ENCODE results near the gene ELOVL1.

The ELOVL1 gene

DNA sequence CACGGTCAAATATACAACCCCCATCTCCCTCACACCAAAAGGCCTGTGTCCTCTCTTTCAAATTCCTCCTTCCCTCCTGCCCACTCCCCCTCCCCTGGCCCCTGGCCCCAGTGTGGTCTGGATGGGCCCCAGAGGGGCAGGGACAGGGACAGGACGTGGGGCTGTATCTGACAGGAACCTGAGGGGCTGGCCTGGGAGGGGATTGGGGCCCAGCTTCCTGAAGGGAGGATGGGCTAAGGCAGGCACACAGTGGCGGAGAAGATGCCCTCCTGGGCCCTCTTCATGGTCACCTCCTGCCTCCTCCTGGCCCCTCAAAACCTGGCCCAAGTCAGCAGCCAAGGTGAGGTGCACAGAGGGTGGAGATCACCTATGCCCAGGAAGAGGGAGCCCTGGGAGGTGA is 30.2 kb downstream of the ELOVL1 start, which contains the start of gene MPL:
Gene MPL (plus strand): TSS at position 231 of the 400 bp plus-strand sequence. CDS start 31 bp downstream, at position 262.
- H3K9ac ChIP-seq = no peak within 1 kb of the TSS
- no peaks in the 10 kb centered on the region for H3K27me3 ChIP-seq (ENCODE audit: insufficient read depth, low read depth)
- no peak within 1 kb of the TSS for H2AFZ ChIP-seq (ENCODE audit: low read depth)
- H3K79me2 ChIP-seq (ENCODE audit: insufficient read depth, low read depth) = no peaks in the 10 kb centered on the region
- no peaks in the 10 kb centered on the region for H3K36me3 ChIP-seq (ENCODE audit: insufficient read depth)
- no peak within 1 kb of the TSS for H3K4me2 ChIP-seq
- H3K27ac ChIP-seq = no peak within 1 kb of the TSS
- TF ChIP-seq, protein P1, sequence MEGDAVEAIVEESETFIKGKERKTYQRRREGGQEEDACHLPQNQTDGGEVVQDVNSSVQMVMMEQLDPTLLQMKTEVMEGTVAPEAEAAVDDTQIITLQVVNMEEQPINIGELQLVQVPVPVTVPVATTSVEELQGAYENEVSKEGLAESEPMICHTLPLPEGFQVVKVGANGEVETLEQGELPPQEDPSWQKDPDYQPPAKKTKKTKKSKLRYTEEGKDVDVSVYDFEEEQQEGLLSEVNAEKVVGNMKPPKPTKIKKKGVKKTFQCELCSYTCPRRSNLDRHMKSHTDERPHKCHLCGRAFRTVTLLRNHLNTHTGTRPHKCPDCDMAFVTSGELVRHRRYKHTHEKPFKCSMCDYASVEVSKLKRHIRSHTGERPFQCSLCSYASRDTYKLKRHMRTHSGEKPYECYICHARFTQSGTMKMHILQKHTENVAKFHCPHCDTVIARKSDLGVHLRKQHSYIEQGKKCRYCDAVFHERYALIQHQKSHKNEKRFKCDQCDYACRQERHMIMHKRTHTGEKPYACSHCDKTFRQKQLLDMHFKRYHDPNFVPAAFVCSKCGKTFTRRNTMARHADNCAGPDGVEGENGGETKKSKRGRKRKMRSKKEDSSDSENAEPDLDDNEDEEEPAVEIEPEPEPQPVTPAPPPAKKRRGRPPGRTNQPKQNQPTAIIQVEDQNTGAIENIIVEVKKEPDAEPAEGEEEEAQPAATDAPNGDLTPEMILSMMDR (conservative IDR thresholded peaks at IDR 0.05; ENCODE audit: low read depth, low read length) = no peak
- no peaks in the 10 kb centered on the region for H4K20me1 ChIP-seq (ENCODE audit: insufficient read depth)
- no peaks in the 10 kb centered on the region for H3K4me1 ChIP-seq (ENCODE audit: low read depth, poor library complexity, severe bottlenecking)
- H3K4me3 ChIP-seq (IDR thresholded peaks at IDR 0.05; ENCODE audit: insufficient read depth, low read depth, low read length) = no peak within 1 kb of the TSS

DNA sequence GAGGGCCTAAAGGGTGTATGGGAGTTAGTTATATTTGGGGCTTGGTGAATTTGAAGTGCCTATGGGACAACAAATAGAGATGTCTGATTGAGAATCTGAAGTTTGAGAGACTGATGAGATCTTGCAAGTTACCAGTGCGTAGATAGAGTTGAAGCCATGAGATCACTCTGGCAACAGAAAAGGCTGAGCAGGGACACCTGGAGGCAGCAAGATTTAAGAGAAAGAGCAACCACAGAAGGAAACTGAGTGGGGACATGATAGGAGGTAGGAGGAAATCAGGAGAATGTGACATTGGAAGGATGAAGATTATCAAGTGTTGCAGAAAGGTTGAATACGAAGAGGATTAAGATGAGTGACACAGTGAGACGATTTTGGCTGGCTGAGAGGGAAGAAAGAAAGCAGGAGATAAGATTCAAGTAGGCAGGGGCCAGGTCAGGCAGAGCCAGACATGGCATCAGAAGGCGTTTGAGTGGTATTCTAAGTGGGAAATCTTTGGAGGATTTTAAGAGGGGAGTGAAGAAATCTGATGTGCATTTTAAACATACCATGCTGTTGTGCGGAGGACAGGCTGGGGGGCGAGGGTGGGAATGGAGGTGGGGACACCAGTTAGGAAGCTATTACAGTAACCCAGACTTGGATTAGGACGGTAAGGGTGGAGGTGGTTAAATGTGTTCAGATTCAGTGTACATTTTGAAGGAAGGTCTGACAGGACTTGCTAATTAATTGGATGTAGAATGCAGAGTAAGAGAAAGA is 33.2 kb downstream of the ELOVL1 start:
- Histone ChIP-seq H3K36me3 (ENCODE audit: insufficient read depth) (no peaks in the 10 kb centered on the region), H3K27ac (no peak overlapping the region), H2AFZ (ENCODE audit: low read depth) (no peak overlapping the region), H4K20me1 (ENCODE audit: insufficient read depth) (no peaks in the 10 kb centered on the region), H3K4me1 (ENCODE audit: low read depth, poor library complexity, severe bottlenecking) (no peaks in the 10 kb centered on the region), H3K9ac (no peak overlapping the region), H3K4me2 (no peak overlapping the region), H3K4me3 (IDR thresholded peaks at IDR 0.05; ENCODE audit: insufficient read depth, low read depth, low read length) (no peak overlapping the region), H3K27me3 (ENCODE audit: insufficient read depth, low read depth) (no peaks in the 10 kb centered on the region), H3K79me2 (ENCODE audit: insufficient read depth, low read depth) (no peaks in the 10 kb centered on the region)
- TF ChIP-seq, protein P1 (conservative IDR thresholded peaks at IDR 0.05; ENCODE audit: low read depth, low read length) = no peak

DNA sequence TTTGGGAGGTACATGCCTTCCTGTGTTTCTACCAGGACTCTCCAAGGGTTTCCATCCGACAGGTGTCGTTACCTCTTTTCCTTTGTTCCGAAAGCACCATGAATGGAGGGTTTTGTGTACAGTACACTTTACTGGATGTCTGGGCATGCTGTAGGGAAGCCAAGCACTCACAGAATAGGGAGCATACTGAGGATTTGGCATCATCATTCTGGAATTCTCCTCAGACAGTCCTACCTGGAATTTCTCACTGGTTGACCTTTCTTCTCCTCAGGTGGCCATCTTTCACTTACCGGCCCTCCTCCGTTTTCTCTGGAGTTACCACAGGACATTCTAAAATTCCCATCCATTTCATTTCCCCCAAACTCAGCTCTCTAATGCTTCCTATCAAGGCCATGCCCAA is 36.1 kb downstream of the ELOVL1 start:
- no peaks in the 10 kb centered on the region for H4K20me1 ChIP-seq (ENCODE audit: insufficient read depth)
- H3K36me3 ChIP-seq (ENCODE audit: insufficient read depth) = no peaks in the 10 kb centered on the region
- H3K4me1 ChIP-seq (ENCODE audit: low read depth, poor library complexity, severe bottlenecking) = no peaks in the 10 kb centered on the region
- no peaks in the 10 kb centered on the region for H3K27me3 ChIP-seq (ENCODE audit: insufficient read depth, low read depth)
- no peak overlapping the region for H3K27ac ChIP-seq
- TF ChIP-seq, protein P1 (conservative IDR thresholded peaks at IDR 0.05; ENCODE audit: low read depth, low read length) = no peak
- H2AFZ ChIP-seq (ENCODE audit: low read depth) = no peak overlapping the region
- no peaks in the 10 kb centered on the region for H3K79me2 ChIP-seq (ENCODE audit: insufficient read depth, low read depth)
- H3K4me3 ChIP-seq (IDR thresholded peaks at IDR 0.05; ENCODE audit: insufficient read depth, low read depth, low read length) = no peak overlapping the region
- H3K4me2 ChIP-seq = no peak overlapping the region
- no peak overlapping the region for H3K9ac ChIP-seq

DNA sequence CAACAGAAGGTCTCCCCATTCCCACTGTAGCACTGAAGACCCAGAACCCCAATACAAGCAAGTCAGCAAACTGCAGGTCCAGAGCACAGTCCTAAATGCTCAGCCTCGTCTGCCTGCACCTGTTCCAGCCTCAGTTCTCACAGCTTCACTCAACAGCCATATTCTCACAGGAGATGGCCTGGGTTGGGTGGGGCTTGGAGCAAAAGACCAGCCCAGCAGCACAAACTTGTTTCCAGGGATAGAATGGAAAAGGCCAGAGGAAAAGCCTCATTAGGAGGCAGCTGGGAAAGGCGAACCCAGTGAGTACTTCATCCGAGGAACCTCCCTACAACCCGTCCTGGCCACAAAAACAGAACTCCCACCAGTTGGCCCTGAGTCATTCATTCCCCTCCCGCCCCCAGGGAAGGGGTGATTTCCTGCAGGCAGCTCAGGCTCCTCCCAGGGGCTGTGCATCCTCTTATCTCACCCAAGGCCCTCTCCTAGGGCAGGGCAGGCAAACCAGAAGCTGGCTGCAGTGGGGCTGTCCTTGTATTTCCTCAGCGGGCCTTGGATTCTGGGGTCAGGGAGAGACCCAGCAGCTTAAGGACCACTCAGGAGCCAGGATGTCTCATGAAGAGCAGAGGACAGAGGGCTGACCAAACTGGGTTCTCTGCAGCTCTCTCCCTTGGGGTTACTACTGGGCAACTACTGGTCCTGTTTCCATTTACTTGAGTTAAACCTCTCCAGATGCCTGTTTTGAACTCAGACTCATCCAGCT is 37.6 kb downstream of the ELOVL1 start:
- no peak overlapping the region for H2AFZ ChIP-seq (ENCODE audit: low read depth)
- no peaks in the 10 kb centered on the region for H3K79me2 ChIP-seq (ENCODE audit: insufficient read depth, low read depth)
- H3K4me2 ChIP-seq = no peak overlapping the region
- TF ChIP-seq, protein P1 (conservative IDR thresholded peaks at IDR 0.05; ENCODE audit: low read depth, low read length) = no peak
- H3K27ac ChIP-seq = no peak overlapping the region
- no peak overlapping the region for H3K9ac ChIP-seq
- H3K4me3 ChIP-seq (IDR thresholded peaks at IDR 0.05; ENCODE audit: insufficient read depth, low read depth, low read length) = no peak overlapping the region
- H4K20me1 ChIP-seq (ENCODE audit: insufficient read depth) = no peaks in the 10 kb centered on the region
- no peaks in the 10 kb centered on the region for H3K36me3 ChIP-seq (ENCODE audit: insufficient read depth)
- H3K27me3 ChIP-seq (ENCODE audit: insufficient read depth, low read depth) = no peaks in the 10 kb centered on the region
- H3K4me1 ChIP-seq (ENCODE audit: low read depth, poor library complexity, severe bottlenecking) = no peaks in the 10 kb centered on the region

Data from KMS-11 (cell line).